HepG2 (cell line): ENCODE measurements around the gene ETV1. TPM values are rescaled to one million over a fixed set of nuclear protein-coding genes. Genes with fewer than 3 reads are reported as not detected.

ENCODE experiments used
- ATAC-seq: fragments of 200-7000 bp; cut with Tn5 transposase; 3 replicates; pipeline ENCODE4 v1.9.1; 2020; ENCODE audit warnings: mild to moderate bottlenecking, moderate library complexity
- BruUV-seq: library from RNA; stranded (reverse); fragments of 400-500 nt; replicated peaks from 2 replicates; lab custom pipeline; 2021; lab: Mats Ljungman, UMichigan
- CTCF ChIA-PET: fragments of 300-600 bp; formaldehyde crosslinking; extraction: SDS; loops from one replicate; lab custom pipeline; 2021; ENCODE audit warnings: low total read pairs, inconsistent platforms, low intra/inter-chr PET ratio; lab: Yijun Ruan, JAX
- POLR2A ChIA-PET: fragments of 350-600 bp; sonication (Branson Sonifier 250); formaldehyde crosslinking; loops from one replicate; lab custom pipeline; 2020; ENCODE audit warnings: antibody characterized with exemption, inconsistent platforms; lab: Yijun Ruan, JAX
- DNase-seq: peaks from one replicate; pipeline ENCODE4 v3.0.0-alpha.2; 2015; ENCODE audit warnings: low spot score
- FAIRE-seq: peaks from 3 replicates; lab custom pipeline; 2011; peaks lifted over from hg19 to GRCh38; lab: Jason Lieb, UNC
- H2AFZ ChIP-seq: one replicate; pipeline ENCODE4 v1.6.1; 2011; ENCODE audit warnings: low read length, inconsistent platforms
- H3K27ac ChIP-seq: fragments of 300-600 bp; 3 replicates; pipeline ENCODE4 v1.8.0; 2011; ENCODE audit warnings: mixed run types, mild to moderate bottlenecking, mixed read lengths, low read length, inconsistent platforms; ENCODE audit not compliant: insufficient read depth; ENCODE audit errors: extremely low read length
- H3K27me3 ChIP-seq, 2 experiments: fragments of 200-600 bp in 1 of 2; 2 replicates in 1 of 2; 3 replicates in 1 of 2; pipeline versions ENCODE4 v1.6.0 to v1.8.0; 2011; ENCODE audit warnings: low read length in 2 of 2, mild to moderate bottlenecking in 2 of 2, moderate library complexity in 2 of 2, inconsistent platforms in 1 of 2; ENCODE audit not compliant: insufficient read depth in 2 of 2, control insufficient read depth in 1 of 2
- H3K36me3 ChIP-seq, 2 experiments: fragments of 200-600 bp in 1 of 2; replicated peaks in 1 of 2; 2 replicates in 1 of 2; 3 replicates in 1 of 2; pipeline versions ENCODE4 v1.5.1 to v1.8.0; 2011; ENCODE audit warnings: low read length in 2 of 2, inconsistent platforms in 1 of 2; ENCODE audit not compliant: insufficient read depth in 2 of 2, control insufficient read depth in 1 of 2
- H3K4me1 ChIP-seq: 2 replicates; pipeline ENCODE4 v1.5.1; 2012; ENCODE audit warnings: low read length, inconsistent platforms; ENCODE audit not compliant: insufficient read depth
- H3K4me2 ChIP-seq: 2 replicates; pipeline ENCODE4 v1.6.0; 2011; ENCODE audit warnings: low read depth, low read length, inconsistent platforms
- H3K4me3 ChIP-seq, 3 experiments: fragments of 200-600 bp in 1 of 3; sonication (generic), shearing (Covaris generic) in 1 of 3; replicated peaks in 1 of 3; 2 replicates each; pipeline ENCODE4 v1.5.1; 2011 to 2016; ENCODE audit warnings: low read length in 3 of 3, inconsistent platforms in 2 of 3, low read depth in 2 of 3, mild to moderate bottlenecking in 2 of 3, control low read depth in 1 of 3, mixed read lengths in 1 of 3; ENCODE audit not compliant: insufficient read depth in 1 of 3
- H3K79me2 ChIP-seq: one replicate; pipeline ENCODE4 v1.6.1; 2011; ENCODE audit warnings: low read length, inconsistent platforms; ENCODE audit not compliant: insufficient read depth
- H3K9ac ChIP-seq: 2 replicates; pipeline ENCODE4 v1.6.0; 2011; ENCODE audit warnings: mild to moderate bottlenecking, low read depth, low read length, inconsistent platforms; ENCODE audit not compliant: insufficient read depth
- H3K9me3 ChIP-seq: 2 replicates; pipeline ENCODE4 v1.5.1; 2012; ENCODE audit warnings: mild to moderate bottlenecking, low read length
- H4K20me1 ChIP-seq: 2 replicates; pipeline ENCODE4 v1.6.0; 2011; ENCODE audit warnings: inconsistent platforms, mild to moderate bottlenecking, low read length, moderate library complexity; ENCODE audit not compliant: insufficient read depth
- FOXP1 ChIP-seq, 2 experiments: fragments of 450-650 bp in 1 of 2; IDR thresholded peaks; 2 replicates each; pipeline ENCODE4 v1.6.1; 2017 to 2018; ENCODE audit warnings: antibody characterized with exemption in 1 of 2
- GABPB1 ChIP-seq: IDR thresholded peaks from 2 replicates; pipeline ENCODE4 v1.6.1; 2016; ENCODE audit warnings: mild to moderate bottlenecking, missing genetic modification reagents, moderate library complexity, missing compliant biosample characterization
- HOXD1 ChIP-seq: sonication (generic); formaldehyde crosslinking; IDR thresholded peaks from 2 replicates; pipeline ENCODE4 v1.5.0; 2020; ENCODE audit warnings: missing genetic modification reagents
- KAT8 ChIP-seq: IDR thresholded peaks from 2 replicates; pipeline ENCODE4 v1.6.1; 2016; ENCODE audit warnings: missing genetic modification reagents, missing compliant biosample characterization
- PCBP2 ChIP-seq: fragments of 200-400 bp; formaldehyde crosslinking; optimal IDR thresholded peaks from 2 replicates; pipeline ENCODE3; 2018; ENCODE audit warnings: low read length, low read depth; ENCODE audit not compliant: poor library complexity, severe bottlenecking
- SCMH1 ChIP-seq: sonication (generic); formaldehyde crosslinking; IDR thresholded peaks from 2 replicates; pipeline ENCODE4 v1.9.0; 2021; ENCODE audit warnings: missing genetic modification reagents, mild to moderate bottlenecking, borderline replicate concordance
- SRSF1 ChIP-seq: fragments of 200-400 bp; formaldehyde crosslinking; optimal IDR thresholded peaks from 2 replicates; pipeline ENCODE3; 2017; ENCODE audit warnings: mild to moderate bottlenecking, low read depth, low read length, moderate library complexity
- YEATS4 ChIP-seq: sonication (generic); formaldehyde crosslinking; IDR thresholded peaks from 2 replicates; pipeline ENCODE4 v1.4.0; 2020; ENCODE audit warnings: missing genetic modification reagents, borderline replicate concordance
- ZFP36L1 ChIP-seq: sonication (generic); formaldehyde crosslinking; IDR thresholded peaks from 2 replicates; pipeline ENCODE4 v1.8.0; 2022; ENCODE audit warnings: mild to moderate bottlenecking, missing genetic modification reagents, moderate library complexity
- ZNF121 ChIP-seq: sonication (generic); formaldehyde crosslinking; IDR thresholded peaks from 2 replicates; pipeline ENCODE4 v1.5.0; 2020; ENCODE audit warnings: mild to moderate bottlenecking, missing genetic modification reagents
- ZSCAN30 ChIP-seq: sonication (generic); formaldehyde crosslinking; IDR thresholded peaks from 2 replicates; pipeline ENCODE4 v1.5.0; 2020; ENCODE audit warnings: mild to moderate bottlenecking, missing genetic modification reagents
- WGBS: methylation state at CpG from one replicate; pipeline ENCODE4 v1.1.6; 2017; ENCODE audit warnings: low lambda C conversion rate; 5-methylcytosine and 5-hydroxymethylcytosine counted together
- in situ Hi-C: cut with HindIII; loops from 2 replicates; pipeline ENCODE4 v1.10.0; 2017; ENCODE audit warnings: low pct_unique_long_range_greater_than_20kb; ENCODE audit not compliant: extremely low pct_ligation_motif_present
- intact Hi-C: fragments of 100-400 bp; cut with micrococcal nuclease; formaldehyde crosslinking; loops from one replicate; pipeline ENCODE4 v1.10.0; 2022; ENCODE audit not compliant: unreplicated experiment
- polyA plus RNA-seq, 8 experiments: library from polyadenylated mRNA; depleted of rRNA in 3 of 8; stranded (reverse) in 7 of 8; unstranded in 1 of 8; fragments of >200 nt; fragmentation: Illumina TruSeq in 4 of 8; extraction: Trizol in 4 of 8; gene quantifications; 2 replicates each; pipeline versions ENCODE4 v1.2.1 to v1.2.3, GENCODE V29; 2011 to 2016; ENCODE audit warnings: low read depth in 4 of 8, missing spikeins in 1 of 8, mixed read lengths in 1 of 8; ENCODE audit not compliant: insufficient read depth in 1 of 8
- total RNA-seq, 5 experiments: library from RNA; depleted of rRNA; stranded (reverse); fragments of >200 nt; fragmentation: Illumina TruSeq; extraction: Trizol; gene quantifications; 2 replicates each; pipeline ENCODE4 v1.2.3, GENCODE V29; 2016; ENCODE audit warnings: low read depth in 1 of 5
- TF ChIP-seq, protein P1 (sequence below): sonication (generic); formaldehyde crosslinking; IDR thresholded peaks from 2 replicates; pipeline ENCODE4 v1.5.0; 2020; ENCODE audit warnings: mild to moderate bottlenecking, missing genetic modification reagents, borderline replicate concordance
- TF ChIP-seq, protein P2 (sequence below): IDR thresholded peaks from 2 replicates; pipeline ENCODE4 v1.6.1; 2016; ENCODE audit warnings: missing biosample characterization, missing genetic modification reagents, low read depth
- TF ChIP-seq, protein P3 (sequence below): sonication (generic); formaldehyde crosslinking; IDR thresholded peaks from 2 replicates; pipeline ENCODE4 v1.4.0; 2020; ENCODE audit warnings: missing genetic modification reagents

ETV1 gene
- total and polyA plus RNA-seq, 2 of the 13 experiments (the other 11 are each of a cell fraction or from before 2014, with no cell fraction given) = 0.04 to 0.24 TPM

DNA sequence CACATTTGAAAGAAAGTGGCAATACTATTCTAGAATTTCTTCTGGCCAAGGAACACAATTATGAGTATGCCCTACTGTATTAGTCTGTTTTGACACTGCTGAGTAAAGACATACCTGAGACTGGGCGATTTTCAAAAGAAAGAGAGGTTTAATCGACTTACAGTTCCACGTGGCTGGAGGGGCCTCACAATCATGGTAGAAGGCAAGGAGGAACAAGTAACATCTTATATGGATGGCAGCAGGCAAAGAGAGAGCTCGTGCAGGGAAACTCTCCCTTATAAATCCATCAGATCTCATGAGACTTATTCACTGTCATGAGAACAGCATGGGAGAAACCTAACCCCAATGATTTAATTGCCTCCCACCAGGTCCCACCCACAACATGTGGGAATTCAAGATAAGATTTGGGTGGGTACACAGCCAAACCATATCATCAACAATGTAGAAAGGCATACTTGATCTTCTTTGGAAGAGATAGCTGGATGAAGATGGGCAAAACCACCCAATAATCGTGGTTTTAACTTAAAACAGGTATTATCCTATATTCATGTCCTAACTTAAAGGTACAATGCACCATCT, 113.9 kb downstream of the ETV1 start:
- H3K4me1 ChIP-seq = no peaks in the 10 kb centered on the region
- DNase-seq = no peak
- FAIRE-seq = no peak
- no peak overlapping the region for H2AFZ ChIP-seq
- no peaks in the 10 kb centered on the region for H3K79me2 ChIP-seq
- in situ Hi-C loops = no loop called here
- 6% methylated on average over 4 of the region's 5 CpGs for WGBS
- ATAC-seq = no peak
- no peaks in the 10 kb centered on the region for H3K27me3 ChIP-seq
- intact Hi-C loops = no loop called here
- H4K20me1 ChIP-seq = no peaks in the 10 kb centered on the region
- CTCF ChIA-PET = no interaction called here
- H3K27ac ChIP-seq = no peak overlapping the region
- no peak overlapping the region for H3K4me2 ChIP-seq
- no peak overlapping the region for H3K4me3 ChIP-seq
- TF ChIP-seq HOXD1 (CRISPR knock-in tag) (no peak), FOXP1 (IDR thresholded peaks at IDR 0.05) (no peak), FOXP1 (CRISPR knock-in tag; IDR thresholded peaks at IDR 0.05) (no peak)
- TF ChIP-seq, all 625 proteins: peak for 0
- Histone ChIP-seq H3K9ac (no peak overlapping the region), H3K36me3 (no peaks in the 10 kb centered on the region), H3K9me3 (peaks cover 94% of the 10 kb centered on the region)
- BruUV-seq = no TSS peak
- POLR2A ChIA-PET = no interaction called here

DNA sequence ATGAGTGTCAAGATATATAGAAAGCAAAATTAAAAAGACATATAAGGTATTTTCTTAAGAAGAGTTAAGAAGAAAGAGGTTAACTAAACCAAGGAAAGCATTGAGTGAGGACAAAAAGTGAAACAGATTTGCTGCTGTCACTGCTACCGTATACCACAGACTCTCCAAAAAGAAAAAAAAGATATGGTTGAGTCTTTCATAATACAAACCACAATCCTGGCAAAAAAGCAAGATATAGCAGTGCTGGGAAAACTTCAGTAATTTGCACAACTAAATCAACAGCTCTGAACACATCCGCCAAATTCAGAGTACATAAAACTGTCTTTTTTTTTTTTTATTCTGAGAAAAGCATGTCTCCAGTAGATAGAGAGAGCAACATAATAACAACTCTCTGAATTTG, 114.7 kb downstream of the ETV1 start:
- WGBS = 2% methylated on average over 2 of the region's 2 CpGs
- H3K4me2 ChIP-seq = no peak overlapping the region
- H3K9ac ChIP-seq = no peak overlapping the region
- no peaks in the 10 kb centered on the region for H3K27me3 ChIP-seq
- H3K27ac ChIP-seq = no peak overlapping the region
- H4K20me1 ChIP-seq = no peaks in the 10 kb centered on the region
- no peak for DNase-seq
- H3K9me3 ChIP-seq = peaks cover 88% of the 10 kb centered on the region
- in situ Hi-C loops (no loop called here), intact Hi-C loops (no loop called here)
- BruUV-seq = no TSS peak
- no peak for ATAC-seq
- FAIRE-seq = no peak
- CTCF ChIA-PET = no interaction called here
- H3K36me3 ChIP-seq = no peaks in the 10 kb centered on the region
- no peak overlapping the region for H2AFZ ChIP-seq
- H3K4me1 ChIP-seq = no peaks in the 10 kb centered on the region
- H3K4me3 ChIP-seq = no peak overlapping the region
- POLR2A ChIA-PET = no interaction called here
- H3K79me2 ChIP-seq = no peaks in the 10 kb centered on the region
- TF ChIP-seq YEATS4 (no peak), SCMH1 (CRISPR knock-in tag) (no peak), ZSCAN30 (CRISPR knock-in tag) (no peak), GABPB1 (CRISPR knock-in tag) (no peak), ZNF121 (no peak), KAT8 (CRISPR knock-in tag) (no peak), ZFP36L1 (no peak), SRSF1 (no peak), PCBP2 (no peak)
- TF ChIP-seq, protein P1, sequence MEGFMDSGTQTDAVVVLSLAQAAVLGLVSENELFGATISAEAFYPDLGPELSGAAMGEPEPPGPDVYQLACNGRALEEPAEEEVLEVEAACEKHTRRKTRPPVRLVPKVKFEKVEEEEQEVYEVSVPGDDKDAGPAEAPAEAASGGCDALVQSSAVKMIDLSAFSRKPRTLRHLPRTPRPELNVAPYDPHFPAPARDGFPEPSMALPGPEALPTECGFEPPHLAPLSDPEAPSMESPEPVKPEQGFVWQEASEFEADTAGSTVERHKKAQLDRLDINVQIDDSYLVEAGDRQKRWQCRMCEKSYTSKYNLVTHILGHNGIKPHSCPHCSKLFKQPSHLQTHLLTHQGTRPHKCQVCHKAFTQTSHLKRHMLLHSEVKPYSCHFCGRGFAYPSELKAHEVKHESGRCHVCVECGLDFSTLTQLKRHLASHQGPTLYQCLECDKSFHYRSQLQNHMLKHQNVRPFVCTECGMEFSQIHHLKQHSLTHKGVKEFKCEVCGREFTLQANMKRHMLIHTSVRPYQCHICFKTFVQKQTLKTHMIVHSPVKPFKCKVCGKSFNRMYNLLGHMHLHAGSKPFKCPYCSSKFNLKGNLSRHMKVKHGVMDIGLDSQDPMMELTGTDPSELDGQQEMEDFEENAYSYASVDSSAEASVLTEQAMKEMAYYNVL (CRISPR knock-in tag) = no peak
- TF ChIP-seq, protein P2, sequence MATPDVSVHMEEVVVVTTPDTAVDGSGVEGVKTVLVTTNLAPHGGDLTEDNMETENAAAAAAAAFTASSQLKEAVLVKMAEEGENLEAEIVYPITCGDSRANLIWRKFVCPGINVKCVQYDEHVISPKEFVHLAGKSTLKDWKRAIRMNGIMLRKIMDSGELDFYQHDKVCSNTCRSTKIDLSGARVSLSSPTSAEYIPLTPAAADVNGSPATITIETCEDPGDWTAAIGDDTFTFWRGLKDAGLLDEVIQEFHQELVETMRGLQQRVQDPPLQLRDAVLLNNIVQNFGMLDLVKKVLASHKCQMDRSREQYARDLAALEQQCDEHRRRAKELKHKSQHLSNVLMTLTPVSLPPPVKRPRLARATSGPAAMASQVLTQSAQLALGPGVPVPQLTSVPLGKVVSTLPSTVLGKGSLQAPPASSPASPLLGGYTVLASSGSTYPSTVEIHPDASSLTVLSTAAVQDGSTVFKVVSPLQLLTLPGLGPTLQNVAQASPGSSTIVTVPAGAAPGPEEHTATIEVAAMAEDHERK (CRISPR knock-in tag) = no peak
- TF ChIP-seq, protein P3, sequence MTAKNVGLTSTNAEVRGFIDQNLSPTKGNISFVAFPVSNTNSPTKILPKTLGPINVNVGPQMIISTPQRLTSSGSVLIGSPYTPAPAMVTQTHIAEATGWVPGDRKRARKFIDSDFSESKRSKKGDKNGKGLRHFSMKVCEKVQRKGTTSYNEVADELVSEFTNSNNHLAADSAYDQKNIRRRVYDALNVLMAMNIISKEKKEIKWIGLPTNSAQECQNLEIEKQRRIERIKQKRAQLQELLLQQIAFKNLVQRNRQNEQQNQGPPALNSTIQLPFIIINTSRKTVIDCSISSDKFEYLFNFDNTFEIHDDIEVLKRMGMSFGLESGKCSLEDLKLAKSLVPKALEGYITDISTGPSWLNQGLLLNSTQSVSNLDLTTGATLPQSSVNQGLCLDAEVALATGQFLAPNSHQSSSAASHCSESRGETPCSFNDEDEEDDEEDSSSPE = no peak
